HepG2 (cell line): ENCODE results near the gene GTF2IRD2. TPM values are rescaled to one million over a fixed set of nuclear protein-coding genes. Genes with fewer than 3 reads are reported as not detected.
"Not testable (repeated sequence)": the region's sequence is repeated elsewhere in the genome, so short reads cannot be mapped to it uniquely, and the experiment has no call there.

Experiments
- ATAC-seq: fragments of 200-7000 bp; cut with Tn5 transposase; 3 replicates; pipeline ENCODE4 v1.9.1; 2020; ENCODE audit warnings: mild to moderate bottlenecking, moderate library complexity
- BruUV-seq: library from RNA; stranded (reverse); fragments of 400-500 nt; replicated peaks from 2 replicates; lab custom pipeline; 2021; lab: Mats Ljungman, UMichigan
- CTCF ChIA-PET: fragments of 300-600 bp; formaldehyde crosslinking; extraction: SDS; loops from one replicate; lab custom pipeline; 2021; ENCODE audit warnings: low total read pairs, inconsistent platforms, low intra/inter-chr PET ratio; lab: Yijun Ruan, JAX
- POLR2A ChIA-PET: fragments of 350-600 bp; sonication (Branson Sonifier 250); formaldehyde crosslinking; loops from one replicate; lab custom pipeline; 2020; ENCODE audit warnings: antibody characterized with exemption, inconsistent platforms; lab: Yijun Ruan, JAX
- DNase-seq: peaks from one replicate; pipeline ENCODE4 v3.0.0-alpha.2; 2015; ENCODE audit warnings: low spot score
- FAIRE-seq: peaks from 3 replicates; lab custom pipeline; 2011; peaks lifted over from hg19 to GRCh38; lab: Jason Lieb, UNC
- H2AFZ ChIP-seq: one replicate; pipeline ENCODE4 v1.6.1; 2011; ENCODE audit warnings: low read length, inconsistent platforms
- H3K27ac ChIP-seq: fragments of 300-600 bp; 3 replicates; pipeline ENCODE4 v1.8.0; 2011; ENCODE audit warnings: mixed run types, mild to moderate bottlenecking, mixed read lengths, low read length, inconsistent platforms; ENCODE audit not compliant: insufficient read depth; ENCODE audit errors: extremely low read length
- H3K27me3 ChIP-seq, 2 experiments: fragments of 200-600 bp in 1 of 2; 2 replicates in 1 of 2; 3 replicates in 1 of 2; pipeline versions ENCODE4 v1.6.0 to v1.8.0; 2011; ENCODE audit warnings: low read length in 2 of 2, mild to moderate bottlenecking in 2 of 2, moderate library complexity in 2 of 2, inconsistent platforms in 1 of 2; ENCODE audit not compliant: insufficient read depth in 2 of 2, control insufficient read depth in 1 of 2
- H3K36me3 ChIP-seq, 2 experiments: fragments of 200-600 bp in 1 of 2; replicated peaks in 1 of 2; 2 replicates in 1 of 2; 3 replicates in 1 of 2; pipeline versions ENCODE4 v1.5.1 to v1.8.0; 2011; ENCODE audit warnings: low read length in 2 of 2, inconsistent platforms in 1 of 2; ENCODE audit not compliant: insufficient read depth in 2 of 2, control insufficient read depth in 1 of 2
- H3K4me1 ChIP-seq: 2 replicates; pipeline ENCODE4 v1.5.1; 2012; ENCODE audit warnings: low read length, inconsistent platforms; ENCODE audit not compliant: insufficient read depth
- H3K4me2 ChIP-seq: 2 replicates; pipeline ENCODE4 v1.6.0; 2011; ENCODE audit warnings: low read depth, low read length, inconsistent platforms
- H3K4me3 ChIP-seq, 3 experiments: fragments of 200-600 bp in 1 of 3; sonication (generic), shearing (Covaris generic) in 1 of 3; replicated peaks in 1 of 3; 2 replicates each; pipeline ENCODE4 v1.5.1; 2011 to 2016; ENCODE audit warnings: low read length in 3 of 3, inconsistent platforms in 2 of 3, low read depth in 2 of 3, mild to moderate bottlenecking in 2 of 3, control low read depth in 1 of 3, mixed read lengths in 1 of 3; ENCODE audit not compliant: insufficient read depth in 1 of 3
- H3K79me2 ChIP-seq: one replicate; pipeline ENCODE4 v1.6.1; 2011; ENCODE audit warnings: low read length, inconsistent platforms; ENCODE audit not compliant: insufficient read depth
- H3K9ac ChIP-seq: 2 replicates; pipeline ENCODE4 v1.6.0; 2011; ENCODE audit warnings: mild to moderate bottlenecking, low read depth, low read length, inconsistent platforms; ENCODE audit not compliant: insufficient read depth
- H3K9me3 ChIP-seq: 2 replicates; pipeline ENCODE4 v1.5.1; 2012; ENCODE audit warnings: mild to moderate bottlenecking, low read length
- H4K20me1 ChIP-seq: 2 replicates; pipeline ENCODE4 v1.6.0; 2011; ENCODE audit warnings: inconsistent platforms, mild to moderate bottlenecking, low read length, moderate library complexity; ENCODE audit not compliant: insufficient read depth
- WGBS: methylation state at CpG from one replicate; pipeline ENCODE4 v1.1.6; 2017; ENCODE audit warnings: low lambda C conversion rate; 5-methylcytosine and 5-hydroxymethylcytosine counted together
- in situ Hi-C: cut with HindIII; loops from 2 replicates; pipeline ENCODE4 v1.10.0; 2017; ENCODE audit warnings: low pct_unique_long_range_greater_than_20kb; ENCODE audit not compliant: extremely low pct_ligation_motif_present
- intact Hi-C: fragments of 100-400 bp; cut with micrococcal nuclease; formaldehyde crosslinking; loops from one replicate; pipeline ENCODE4 v1.10.0; 2022; ENCODE audit not compliant: unreplicated experiment
- polyA plus RNA-seq, 8 experiments: library from polyadenylated mRNA; depleted of rRNA in 3 of 8; stranded (reverse) in 7 of 8; unstranded in 1 of 8; fragments of >200 nt; fragmentation: Illumina TruSeq in 4 of 8; extraction: Trizol in 4 of 8; gene quantifications; 2 replicates each; pipeline versions ENCODE4 v1.2.1 to v1.2.3, GENCODE V29; 2011 to 2016; ENCODE audit warnings: low read depth in 4 of 8, missing spikeins in 1 of 8, mixed read lengths in 1 of 8; ENCODE audit not compliant: insufficient read depth in 1 of 8
- small RNA-seq, 3 experiments: library from RNA; depleted of rRNA; stranded (forward); fragments of <200 nt; gene quantifications; one replicate each; pipeline ENCODE3, GENCODE V24; 2012; ENCODE audit warnings: low read depth in 2 of 3, low replicate concordance in 1 of 3; ENCODE audit not compliant: insufficient read length in 3 of 3, insufficient read depth in 2 of 3
- total RNA-seq, 5 experiments: library from RNA; depleted of rRNA; stranded (reverse); fragments of >200 nt; fragmentation: Illumina TruSeq; extraction: Trizol; gene quantifications; 2 replicates each; pipeline ENCODE4 v1.2.3, GENCODE V29; 2016; ENCODE audit warnings: low read depth in 1 of 5

The GTF2IRD2 gene
- total and polyA plus RNA-seq, 2 of the 13 experiments (the other 11 are each of a cell fraction or from before 2014, with no cell fraction given), result 6.5 to 11.2 TPM

GRCh38 chr7:74753921-74754482 lies 97.4 kb downstream of the GTF2IRD2 start:
- H3K36me3 ChIP-seq, H3K27me3 ChIP-seq, in situ Hi-C loops, FAIRE-seq, H3K27ac ChIP-seq, H3K9ac ChIP-seq, H3K9me3 ChIP-seq, DNase-seq, ATAC-seq, H4K20me1 ChIP-seq, POLR2A ChIA-PET, H3K4me3 ChIP-seq, CTCF ChIA-PET, H2AFZ ChIP-seq, H3K4me2 ChIP-seq, H3K4me1 ChIP-seq, H3K79me2 ChIP-seq, BruUV-seq, intact Hi-C loops: not testable (repeated sequence)
- WGBS, result no CpG with 5 or more reads among the region's 9 CpGs

Small RNA genes within 50 kb of the gene (small RNA-seq; reads per million reads assigned to genes)
- 0 reads per million in 3 experiments for gene RF00019

Other genes with a start within 250 kb of the GTF2IRD2 start
- 120 and 125 TPM in 2 replicates for gene GTF2I, start 193.9 kb downstream of the GTF2IRD2 start, total RNA-seq (2016; rRNA removed; fragmentation: Illumina TruSeq; extraction: Trizol)
- gene GTF2I, start 193.9 kb downstream of the GTF2IRD2 start, polyA plus RNA-seq (2011; rRNA removed), result 53.1 and 74.6 TPM in 2 replicates
- gene NCF1, start 77.6 kb downstream of the GTF2IRD2 start, total RNA-seq (2016; rRNA removed; fragmentation: Illumina TruSeq; extraction: Trizol), result not detected in 2 replicates
- gene NCF1, start 77.6 kb downstream of the GTF2IRD2 start, polyA plus RNA-seq (2011; rRNA removed), result 0.09 and 0.13 TPM in 2 replicates
- gene CASTOR2, start 113.1 kb upstream of the GTF2IRD2 start, total RNA-seq (2016; rRNA removed; fragmentation: Illumina TruSeq; extraction: Trizol), result 6.5 and 8.7 TPM in 2 replicates
- 7.0 and 7.5 TPM in 2 replicates for gene CASTOR2, start 113.1 kb upstream of the GTF2IRD2 start, polyA plus RNA-seq (2011; rRNA removed)
- gene RCC1L, start 222.2 kb upstream of the GTF2IRD2 start, total RNA-seq (2016; rRNA removed; fragmentation: Illumina TruSeq; extraction: Trizol), result 75.4 and 82.8 TPM in 2 replicates
- 37.9 and 42.1 TPM in 2 replicates for gene RCC1L, start 222.2 kb upstream of the GTF2IRD2 start, polyA plus RNA-seq (2011; rRNA removed)
- 6.6 and 10.0 TPM in 2 replicates for gene GTF2IRD2B, start 241.0 kb upstream of the GTF2IRD2 start, total RNA-seq (2016; rRNA removed; fragmentation: Illumina TruSeq; extraction: Trizol)
- gene GTF2IRD2B, start 241.0 kb upstream of the GTF2IRD2 start, polyA plus RNA-seq (2011; rRNA removed), result 12.3 and 12.7 TPM in 2 replicates